Endothelial cell (in vitro differentiated cells): Measurements from ENCODE around the gene LY86. TPM values are rescaled to one million over a fixed set of nuclear protein-coding genes. Genes with fewer than 3 reads are reported as not detected.

Experiments used
- DNase-seq: peaks from one replicate; pipeline ENCODE4 v3.0.0; 2021; ENCODE audit warnings: low spot score
- H3K27ac Mint-ChIP-seq: one replicate; pipeline ENCODE4 v1.8.0; 2021; ENCODE audit warnings: mixed read lengths, inconsistent platforms; ENCODE audit not compliant: unreplicated experiment
- H3K27me3 Mint-ChIP-seq: one replicate; pipeline ENCODE4 v1.8.0; 2021; ENCODE audit warnings: mild to moderate bottlenecking, moderate library complexity, mixed read lengths, inconsistent platforms; ENCODE audit not compliant: unreplicated experiment
- H3K36me3 Mint-ChIP-seq: one replicate; pipeline ENCODE4 v1.8.0; 2021; ENCODE audit warnings: mild to moderate bottlenecking, low read depth, mixed read lengths, inconsistent platforms; ENCODE audit not compliant: unreplicated experiment
- H3K4me1 Mint-ChIP-seq: one replicate; pipeline ENCODE4 v1.8.0; 2021; ENCODE audit warnings: mild to moderate bottlenecking, mixed read lengths, inconsistent platforms; ENCODE audit not compliant: unreplicated experiment
- H3K4me3 Mint-ChIP-seq: one replicate; pipeline ENCODE4 v1.8.0; 2021; ENCODE audit warnings: mild to moderate bottlenecking, mixed read lengths, inconsistent platforms; ENCODE audit not compliant: unreplicated experiment
- H3K9me3 Mint-ChIP-seq: one replicate; pipeline ENCODE4 v1.8.0; 2021; ENCODE audit warnings: mixed read lengths, inconsistent platforms; ENCODE audit not compliant: unreplicated experiment
- long read RNA-seq: library from polyadenylated mRNA; unstranded; transcript quantifications from one replicate; pipeline ENCODE4 v2.0.0, GENCODE V29; 2020; ENCODE audit not compliant: unreplicated experiment
- total RNA-seq: library from RNA; stranded (reverse); fragmentation: NEBNext Ultra II Directional; extraction: Animal tissue kit (Norgen Biotek cat#: 25700); gene quantifications from one replicate; pipeline ENCODE4 v1.2.1, GENCODE V29; 2021; ENCODE audit not compliant: unreplicated experiment
- TF ChIP-seq, protein P1 (sequence below): fragments of 200-600 bp; sonication (generic); IDR thresholded peaks from one replicate; pipeline ENCODE4 v1.5.0; 2021; ENCODE audit warnings: antibody characterized with exemption; ENCODE audit not compliant: unreplicated experiment

LY86 gene
- total RNA-seq, result not detected
- long read RNA-seq, result 0 reads

DNA sequence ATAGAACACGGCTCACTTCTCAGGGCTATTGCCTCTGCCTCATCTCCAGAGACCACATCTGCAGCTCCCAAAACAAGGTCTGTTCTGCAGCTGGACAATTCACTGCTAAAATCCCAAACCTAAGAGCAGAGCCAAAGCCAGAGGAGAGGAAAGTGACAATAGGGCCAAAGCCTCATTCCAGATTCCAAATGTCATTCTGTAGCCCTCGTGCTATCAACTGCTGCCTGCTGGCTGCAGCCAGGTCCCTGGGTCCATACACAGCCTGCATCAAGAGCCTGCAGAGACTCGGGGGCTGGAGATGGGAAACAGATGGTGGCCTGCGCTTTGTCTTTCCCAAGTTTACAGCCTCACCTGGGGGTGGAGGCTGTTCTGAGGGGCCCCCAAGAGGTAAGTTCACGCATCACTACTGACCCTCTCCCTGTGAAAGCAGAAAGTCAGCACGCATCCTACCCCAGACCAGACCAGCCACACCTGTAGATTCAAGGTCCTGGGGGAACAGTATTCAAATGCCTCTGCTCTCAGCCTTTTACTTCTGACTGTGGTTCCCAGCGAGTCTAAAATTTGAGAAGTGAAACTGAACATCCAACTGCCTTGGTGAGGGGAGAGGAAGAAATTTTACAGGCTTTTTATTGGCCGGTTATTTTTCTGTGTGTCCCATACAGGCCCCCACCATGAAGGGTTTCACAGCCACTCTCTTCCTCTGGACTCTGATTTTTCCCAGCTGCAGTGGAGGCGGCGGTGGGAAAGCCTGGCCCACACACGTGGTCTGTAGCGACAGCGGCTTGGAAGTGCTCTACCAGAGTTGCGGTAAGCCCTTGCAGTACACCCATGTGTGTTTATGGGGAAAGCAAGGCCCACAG, at the start of gene LY86:
LY86 (plus strand) TSS at position 657 of the 860 bp plus-strand sequence; CDS start at position 672, 15 bp downstream.
- TF ChIP-seq, protein P1, sequence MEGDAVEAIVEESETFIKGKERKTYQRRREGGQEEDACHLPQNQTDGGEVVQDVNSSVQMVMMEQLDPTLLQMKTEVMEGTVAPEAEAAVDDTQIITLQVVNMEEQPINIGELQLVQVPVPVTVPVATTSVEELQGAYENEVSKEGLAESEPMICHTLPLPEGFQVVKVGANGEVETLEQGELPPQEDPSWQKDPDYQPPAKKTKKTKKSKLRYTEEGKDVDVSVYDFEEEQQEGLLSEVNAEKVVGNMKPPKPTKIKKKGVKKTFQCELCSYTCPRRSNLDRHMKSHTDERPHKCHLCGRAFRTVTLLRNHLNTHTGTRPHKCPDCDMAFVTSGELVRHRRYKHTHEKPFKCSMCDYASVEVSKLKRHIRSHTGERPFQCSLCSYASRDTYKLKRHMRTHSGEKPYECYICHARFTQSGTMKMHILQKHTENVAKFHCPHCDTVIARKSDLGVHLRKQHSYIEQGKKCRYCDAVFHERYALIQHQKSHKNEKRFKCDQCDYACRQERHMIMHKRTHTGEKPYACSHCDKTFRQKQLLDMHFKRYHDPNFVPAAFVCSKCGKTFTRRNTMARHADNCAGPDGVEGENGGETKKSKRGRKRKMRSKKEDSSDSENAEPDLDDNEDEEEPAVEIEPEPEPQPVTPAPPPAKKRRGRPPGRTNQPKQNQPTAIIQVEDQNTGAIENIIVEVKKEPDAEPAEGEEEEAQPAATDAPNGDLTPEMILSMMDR, result no peak
- DNase-seq, result no peak
- H3K9me3 Mint-ChIP-seq, result no peaks in the 10 kb centered on the region
- no peak within 1 kb of the TSS for H3K4me3 Mint-ChIP-seq
- no peaks in the 10 kb centered on the region for H3K36me3 Mint-ChIP-seq
- no peak within 1 kb of the TSS for H3K27ac Mint-ChIP-seq
- no peaks in the 10 kb centered on the region for H3K27me3 Mint-ChIP-seq
- peaks cover 19% of the 10 kb centered on the region for H3K4me1 Mint-ChIP-seq

DNA sequence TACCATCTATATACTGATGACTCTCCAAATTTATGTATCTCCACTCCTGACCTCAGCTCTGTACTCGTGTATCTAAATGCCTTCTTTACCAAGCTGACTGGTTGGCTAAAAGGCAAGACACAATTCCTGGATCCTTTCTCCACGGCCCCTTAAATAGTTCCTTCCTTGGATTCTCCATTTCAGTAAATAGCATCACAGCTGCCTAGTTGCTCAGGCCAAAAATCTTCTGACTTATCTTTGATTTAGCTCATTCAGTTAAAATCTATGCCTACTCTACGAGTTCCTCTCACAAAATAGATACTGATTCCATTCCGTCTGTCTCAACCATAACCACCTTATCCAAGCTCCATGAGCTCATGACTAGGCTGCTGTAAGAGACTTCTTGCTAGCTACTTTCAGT, 49.5 kb upstream of the LY86 start:
- H3K4me1 Mint-ChIP-seq, result peaks cover 10% of the 10 kb centered on the region
- no peak overlapping the region for H3K4me3 Mint-ChIP-seq
- DNase-seq, result no peak
- TF ChIP-seq, protein P1, result no peak
- no peaks in the 10 kb centered on the region for H3K9me3 Mint-ChIP-seq
- H3K27me3 Mint-ChIP-seq, result peaks cover 4% of the 10 kb centered on the region
- H3K36me3 Mint-ChIP-seq, result no peaks in the 10 kb centered on the region
- H3K27ac Mint-ChIP-seq, result no peak overlapping the region

DNA sequence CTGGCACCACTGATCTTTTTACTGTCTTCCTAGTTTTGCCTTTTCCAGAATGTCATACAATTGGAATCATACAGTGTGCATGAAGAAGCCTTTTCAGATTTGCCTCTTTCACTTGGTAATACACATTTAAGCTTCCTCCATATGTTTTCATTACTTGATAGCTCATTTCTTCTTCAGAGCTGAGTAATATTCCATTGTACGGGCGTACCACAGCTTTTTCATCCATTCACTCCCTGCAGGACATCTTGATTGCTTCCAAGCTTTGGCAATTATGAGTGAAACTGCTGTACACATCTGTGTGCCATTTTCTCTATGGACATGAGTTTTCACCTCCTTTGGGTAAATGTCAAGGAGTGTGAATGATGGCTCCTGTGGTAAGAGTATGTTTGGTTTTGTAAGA, 46.2 kb upstream of the LY86 start:
- H3K27ac Mint-ChIP-seq, result no peak overlapping the region
- peaks cover 14% of the 10 kb centered on the region for H3K4me1 Mint-ChIP-seq
- no peak for DNase-seq
- TF ChIP-seq, protein P1, result no peak
- H3K9me3 Mint-ChIP-seq, result no peaks in the 10 kb centered on the region
- H3K36me3 Mint-ChIP-seq, result no peaks in the 10 kb centered on the region
- H3K27me3 Mint-ChIP-seq, result peaks cover 6% of the 10 kb centered on the region
- no peak overlapping the region for H3K4me3 Mint-ChIP-seq

DNA sequence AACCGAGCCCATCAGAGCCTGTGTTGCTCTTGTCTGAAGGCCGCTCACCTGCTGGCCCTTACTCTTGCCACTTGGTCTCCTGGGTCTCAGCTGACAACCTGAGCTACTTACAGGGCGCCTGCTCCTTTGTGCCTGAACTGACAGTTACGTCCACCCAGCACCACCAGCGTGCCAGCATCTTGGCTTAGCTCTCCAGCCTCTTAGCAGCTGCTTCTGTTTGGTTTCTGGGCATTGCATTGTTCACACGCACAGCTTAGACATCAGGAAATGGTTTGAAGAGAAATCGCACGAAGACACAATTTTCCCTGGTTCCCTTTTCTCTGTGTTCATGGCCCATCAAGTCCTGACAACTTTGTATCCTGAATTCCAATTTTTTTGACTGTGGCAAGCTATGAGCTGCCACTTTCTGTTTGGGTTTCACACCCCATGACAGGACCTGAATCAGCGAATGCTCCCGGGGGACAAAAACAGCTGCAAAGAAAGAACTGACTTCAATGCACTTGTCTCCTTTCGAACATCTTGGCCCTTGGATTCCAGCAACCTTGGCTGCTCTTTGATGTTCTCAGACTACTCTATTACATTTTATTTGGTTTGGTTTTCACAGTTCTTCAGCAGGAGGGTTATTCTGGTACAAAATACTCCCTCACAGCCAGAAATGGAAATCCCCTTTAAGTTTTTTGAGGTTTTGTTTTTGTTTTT, 45.2 kb upstream of the LY86 start:
- TF ChIP-seq, protein P1, result no peak
- Mint-ChIP-seq H3K4me3 (no peak overlapping the region), H3K27ac (no peak overlapping the region), H3K4me1 (peaks cover 20% of the 10 kb centered on the region), H3K27me3 (peaks cover 8% of the 10 kb centered on the region), H3K36me3 (no peaks in the 10 kb centered on the region), H3K9me3 (no peaks in the 10 kb centered on the region)
- DNase-seq, result no peak
